Measurements from ENCODE around the gene SBNO2.

DNA sequence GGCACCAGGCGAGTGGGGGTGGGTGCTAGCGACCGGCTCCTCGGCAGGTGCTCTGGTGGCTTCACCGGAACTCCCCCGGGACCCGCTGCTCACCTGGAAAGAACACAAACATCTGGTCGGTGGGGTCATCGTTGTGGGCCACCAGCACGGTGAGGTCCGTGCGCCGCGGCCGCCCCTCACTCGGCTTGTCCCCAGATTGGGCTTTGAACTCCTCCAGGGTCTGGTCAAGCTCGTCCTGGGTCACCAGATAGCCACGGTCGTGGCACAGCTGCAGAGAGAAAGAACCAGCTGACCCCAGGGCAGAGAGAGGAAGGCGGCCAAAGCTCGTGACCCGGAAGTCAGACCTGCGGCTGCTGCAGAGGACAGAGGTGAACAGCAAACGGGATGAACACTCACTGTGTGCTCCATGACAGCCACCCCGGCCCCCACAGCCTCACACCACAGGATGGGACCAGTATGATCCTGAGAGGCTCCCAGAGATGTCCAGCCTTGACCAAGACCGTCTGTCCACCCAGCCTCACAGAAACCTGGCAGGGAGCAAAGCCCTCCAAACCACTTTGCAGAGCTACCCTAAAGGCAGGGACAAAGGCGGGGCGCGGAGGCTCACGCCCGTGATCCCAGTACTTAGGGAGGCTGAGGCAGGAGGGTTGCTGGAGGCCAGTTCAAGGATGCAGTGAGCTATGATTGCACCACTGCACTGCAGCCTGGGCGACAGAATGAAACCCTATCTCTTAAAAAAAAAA is 80.1 kb downstream of the SBNO2 start:
- TF ChIP-seq POLR2A (IDR thresholded peaks at IDR 0.05), result no peak
- TF ChIP-seq, protein P1, sequence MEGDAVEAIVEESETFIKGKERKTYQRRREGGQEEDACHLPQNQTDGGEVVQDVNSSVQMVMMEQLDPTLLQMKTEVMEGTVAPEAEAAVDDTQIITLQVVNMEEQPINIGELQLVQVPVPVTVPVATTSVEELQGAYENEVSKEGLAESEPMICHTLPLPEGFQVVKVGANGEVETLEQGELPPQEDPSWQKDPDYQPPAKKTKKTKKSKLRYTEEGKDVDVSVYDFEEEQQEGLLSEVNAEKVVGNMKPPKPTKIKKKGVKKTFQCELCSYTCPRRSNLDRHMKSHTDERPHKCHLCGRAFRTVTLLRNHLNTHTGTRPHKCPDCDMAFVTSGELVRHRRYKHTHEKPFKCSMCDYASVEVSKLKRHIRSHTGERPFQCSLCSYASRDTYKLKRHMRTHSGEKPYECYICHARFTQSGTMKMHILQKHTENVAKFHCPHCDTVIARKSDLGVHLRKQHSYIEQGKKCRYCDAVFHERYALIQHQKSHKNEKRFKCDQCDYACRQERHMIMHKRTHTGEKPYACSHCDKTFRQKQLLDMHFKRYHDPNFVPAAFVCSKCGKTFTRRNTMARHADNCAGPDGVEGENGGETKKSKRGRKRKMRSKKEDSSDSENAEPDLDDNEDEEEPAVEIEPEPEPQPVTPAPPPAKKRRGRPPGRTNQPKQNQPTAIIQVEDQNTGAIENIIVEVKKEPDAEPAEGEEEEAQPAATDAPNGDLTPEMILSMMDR (IDR thresholded peaks at IDR 0.05), result no peak
- no peak for TF ChIP-seq POLR2AphosphoS5 (IDR thresholded peaks at IDR 0.05)
- no peak for TF ChIP-seq EP300 (IDR thresholded peaks at IDR 0.05)
